K562 treated with DMSO at 1 percent for 4 hours (cell line): ENCODE data around the gene TSPAN13. TPM values are rescaled to one million over a fixed set of nuclear protein-coding genes. Genes with fewer than 3 reads are reported as not detected.

Experiments used
- total RNA-seq: library from RNA; unstranded; fragments of 300-600 nt; gene quantifications from 2 replicates; pipeline ENCODE4 v1.2.3, GENCODE V29; 2022; ENCODE audit not compliant: insufficient read depth

TSPAN13 gene
- 21.9 and 26.8 TPM in 2 replicates for total RNA-seq

GRCh38 chr7:16753102-16753931, at the start of gene TSPAN13:
Gene TSPAN13, plus strand, starts transcription at chr7:16753755. Its CDS starts 213 bp downstream, at chr7:16753968.

GRCh38 chr7:16804674-16805439, 51.3 kb downstream of the TSPAN13 start, which contains the start of gene AGR2:
Gene AGR2, minus strand, starts transcription at chr7:16804999. Its CDS starts 3,203 bp downstream, at chr7:16801796.

Other genes starting within 250 kb of the TSPAN13 start
- gene LRRC72, start 226.9 kb upstream of the TSPAN13 start, total RNA-seq: not detected in 2 replicates
- gene ANKMY2, start 108.0 kb upstream of the TSPAN13 start, total RNA-seq: 20.9 and 22.5 TPM in 2 replicates
- 67.3 and 73.0 TPM in 2 replicates for gene BZW2, start 107.6 kb upstream of the TSPAN13 start, total RNA-seq
- not detected in 2 replicates for gene AGR2, start 51.2 kb downstream of the TSPAN13 start, total RNA-seq
- not detected in 2 replicates for gene AGR3, start 128.2 kb downstream of the TSPAN13 start, total RNA-seq